Measurements from ENCODE around the gene NPLOC4. TPM values are rescaled to one million over a fixed set of nuclear protein-coding genes. Genes with fewer than 3 reads are reported as not detected.

NPLOC4 gene
- total and polyA plus RNA-seq, 2 of the 13 experiments (the other 11 are each of a cell fraction or from before 2014, with no cell fraction given), result 57.0 to 97.0 TPM

- peak; percentile 91 for TF ChIP-seq NFAT5 (CRISPR knock-in tag; IDR thresholded peaks at IDR 0.05)
- TF ChIP-seq SKIL (CRISPR knock-in tag; IDR thresholded peaks at IDR 0.05; ENCODE audit: borderline replicate concordance), result no peak; the same call in 1 of the 2 replicates
- TF ChIP-seq AHR (CRISPR knock-in tag; IDR thresholded peaks at IDR 0.05), result peak; percentile 66; the same call in 1 of the 2 replicates
- no peak for TF ChIP-seq ARID3A (IDR thresholded peaks at IDR 0.05; ENCODE audit: low read depth, low read length)
- no peak for TF ChIP-seq ZNF317 (CRISPR knock-in tag; IDR thresholded peaks at IDR 0.05)
- no peak for TF ChIP-seq ARNTL (CRISPR knock-in tag; IDR thresholded peaks at IDR 0.05)
- TF ChIP-seq ZNF577 (CRISPR knock-in tag; IDR thresholded peaks at IDR 0.05; ENCODE audit: borderline replicate concordance, low read depth), result no peak; the same call in 1 of the 2 replicates
- no peak; the same call in 1 of the 2 replicates for TF ChIP-seq ZBTB49 (CRISPR knock-in tag; IDR thresholded peaks at IDR 0.05; ENCODE audit: borderline replicate concordance)
- TF ChIP-seq ZNF878 (CRISPR knock-in tag; IDR thresholded peaks at IDR 0.05), result no peak
- no peak for TF ChIP-seq IKZF4 (CRISPR knock-in tag; IDR thresholded peaks at IDR 0.05; ENCODE audit: borderline replicate concordance, low read depth, not compliant biosample characterization)
- TF ChIP-seq NCOA5 (CRISPR knock-in tag; IDR thresholded peaks at IDR 0.05), result no peak
- TF ChIP-seq XRCC5 (optimal IDR thresholded peaks at IDR 0.05; ENCODE audit: low read length), result no peak
- peak; percentile 89 for TF ChIP-seq KDM5B (CRISPR knock-in tag; IDR thresholded peaks at IDR 0.05; ENCODE audit: borderline replicate concordance)
- TF ChIP-seq ZNF256 (CRISPR knock-in tag; conservative IDR thresholded peaks at IDR 0.05), result 0 out of 2 replicates have a peak, but pooled peaks have one; percentile 25
- no peak for TF ChIP-seq POLR2AphosphoS2 (IDR thresholded peaks at IDR 0.05; ENCODE audit: low read depth, low read length)
These were observed 29.7 kb upstream of the NPLOC4 start, which contains the start of the genes CCDC137 and OXLD1 (continued) for GRCh38 chr17:81666342-81667191.

All from HepG2 (cell line).